ENCODE measurements around the gene MLANA.

DNA sequence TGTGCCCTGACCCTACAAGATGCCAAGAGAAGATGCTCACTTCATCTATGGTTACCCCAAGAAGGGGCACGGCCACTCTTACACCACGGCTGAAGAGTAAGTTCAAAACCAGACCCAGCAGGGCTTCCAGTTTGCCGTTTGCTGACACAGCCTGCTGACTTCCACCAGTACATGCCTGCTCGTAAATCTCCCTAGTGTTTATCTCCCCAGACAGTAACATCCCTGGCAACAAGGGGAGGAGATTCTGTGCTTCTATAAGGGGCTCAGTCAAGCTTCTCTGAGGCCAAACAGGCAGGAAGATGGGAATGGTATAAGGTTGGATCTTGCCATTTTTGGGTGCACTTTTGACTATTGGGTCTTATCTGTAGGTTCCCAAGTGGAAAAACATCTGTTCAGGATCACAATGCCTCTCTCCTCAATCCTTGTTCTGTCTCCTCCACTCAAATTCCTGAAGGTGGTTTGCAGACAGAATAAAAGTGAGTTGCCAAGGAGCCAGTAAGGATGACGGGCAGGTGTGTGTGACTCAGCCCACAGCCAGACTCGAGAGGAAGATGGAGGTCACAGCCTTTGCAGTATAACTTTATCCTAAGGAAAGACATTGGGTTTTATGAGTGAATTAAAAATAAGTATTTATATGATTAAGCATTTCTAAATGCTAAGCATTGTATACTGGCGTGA, 1.9 kb downstream of the MLANA start:
- no peak for TF ChIP-seq CTCF (IDR thresholded peaks at IDR 0.05)
- no peak for TF ChIP-seq POLR2A (IDR thresholded peaks at IDR 0.05)

All from body of pancreas (tissue), 4 donors.